HL-60 (cell line): ENCODE results near the gene RPS6KC1.

Experiments
- GABPA ChIP-seq: IDR thresholded peaks from 2 replicates; pipeline ENCODE4 v1.6.1; 2012; ENCODE audit warnings: low read depth
- TF ChIP-seq, protein P1 (sequence below): IDR thresholded peaks from one replicate; pipeline ENCODE4 v1.5.1; 2011; ENCODE audit warnings: low read length, control low read depth, inconsistent platforms; ENCODE audit not compliant: insufficient read depth
- TF ChIP-seq, protein P2 (sequence below): IDR thresholded peaks from 2 replicates; pipeline ENCODE4 v1.6.1; 2012; ENCODE audit warnings: low read depth; ENCODE audit not compliant: insufficient replicate concordance

DNA sequence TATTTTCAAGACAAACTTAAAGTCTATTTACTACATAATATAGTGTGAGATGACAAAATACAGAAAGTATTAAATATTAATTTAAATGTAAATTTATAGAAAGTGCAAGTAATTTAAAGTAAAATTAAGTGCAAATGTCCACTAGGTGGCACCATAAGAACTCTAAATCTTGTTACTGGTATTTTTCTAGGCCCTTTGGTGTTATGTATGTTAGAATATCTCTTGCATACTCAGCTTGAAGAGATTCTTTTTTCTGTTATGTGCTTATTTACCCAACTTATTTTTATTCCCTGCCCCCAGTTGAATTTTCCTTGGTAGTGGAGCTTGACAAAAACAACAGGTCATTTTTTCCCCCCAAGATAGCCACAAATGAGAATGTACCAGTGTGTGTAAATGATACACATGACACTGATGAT lies 71.5 kb downstream of the RPS6KC1 start:
- TF ChIP-seq, protein P1, sequence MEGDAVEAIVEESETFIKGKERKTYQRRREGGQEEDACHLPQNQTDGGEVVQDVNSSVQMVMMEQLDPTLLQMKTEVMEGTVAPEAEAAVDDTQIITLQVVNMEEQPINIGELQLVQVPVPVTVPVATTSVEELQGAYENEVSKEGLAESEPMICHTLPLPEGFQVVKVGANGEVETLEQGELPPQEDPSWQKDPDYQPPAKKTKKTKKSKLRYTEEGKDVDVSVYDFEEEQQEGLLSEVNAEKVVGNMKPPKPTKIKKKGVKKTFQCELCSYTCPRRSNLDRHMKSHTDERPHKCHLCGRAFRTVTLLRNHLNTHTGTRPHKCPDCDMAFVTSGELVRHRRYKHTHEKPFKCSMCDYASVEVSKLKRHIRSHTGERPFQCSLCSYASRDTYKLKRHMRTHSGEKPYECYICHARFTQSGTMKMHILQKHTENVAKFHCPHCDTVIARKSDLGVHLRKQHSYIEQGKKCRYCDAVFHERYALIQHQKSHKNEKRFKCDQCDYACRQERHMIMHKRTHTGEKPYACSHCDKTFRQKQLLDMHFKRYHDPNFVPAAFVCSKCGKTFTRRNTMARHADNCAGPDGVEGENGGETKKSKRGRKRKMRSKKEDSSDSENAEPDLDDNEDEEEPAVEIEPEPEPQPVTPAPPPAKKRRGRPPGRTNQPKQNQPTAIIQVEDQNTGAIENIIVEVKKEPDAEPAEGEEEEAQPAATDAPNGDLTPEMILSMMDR: no peak
- no peak for TF ChIP-seq GABPA
- TF ChIP-seq, protein P2, sequence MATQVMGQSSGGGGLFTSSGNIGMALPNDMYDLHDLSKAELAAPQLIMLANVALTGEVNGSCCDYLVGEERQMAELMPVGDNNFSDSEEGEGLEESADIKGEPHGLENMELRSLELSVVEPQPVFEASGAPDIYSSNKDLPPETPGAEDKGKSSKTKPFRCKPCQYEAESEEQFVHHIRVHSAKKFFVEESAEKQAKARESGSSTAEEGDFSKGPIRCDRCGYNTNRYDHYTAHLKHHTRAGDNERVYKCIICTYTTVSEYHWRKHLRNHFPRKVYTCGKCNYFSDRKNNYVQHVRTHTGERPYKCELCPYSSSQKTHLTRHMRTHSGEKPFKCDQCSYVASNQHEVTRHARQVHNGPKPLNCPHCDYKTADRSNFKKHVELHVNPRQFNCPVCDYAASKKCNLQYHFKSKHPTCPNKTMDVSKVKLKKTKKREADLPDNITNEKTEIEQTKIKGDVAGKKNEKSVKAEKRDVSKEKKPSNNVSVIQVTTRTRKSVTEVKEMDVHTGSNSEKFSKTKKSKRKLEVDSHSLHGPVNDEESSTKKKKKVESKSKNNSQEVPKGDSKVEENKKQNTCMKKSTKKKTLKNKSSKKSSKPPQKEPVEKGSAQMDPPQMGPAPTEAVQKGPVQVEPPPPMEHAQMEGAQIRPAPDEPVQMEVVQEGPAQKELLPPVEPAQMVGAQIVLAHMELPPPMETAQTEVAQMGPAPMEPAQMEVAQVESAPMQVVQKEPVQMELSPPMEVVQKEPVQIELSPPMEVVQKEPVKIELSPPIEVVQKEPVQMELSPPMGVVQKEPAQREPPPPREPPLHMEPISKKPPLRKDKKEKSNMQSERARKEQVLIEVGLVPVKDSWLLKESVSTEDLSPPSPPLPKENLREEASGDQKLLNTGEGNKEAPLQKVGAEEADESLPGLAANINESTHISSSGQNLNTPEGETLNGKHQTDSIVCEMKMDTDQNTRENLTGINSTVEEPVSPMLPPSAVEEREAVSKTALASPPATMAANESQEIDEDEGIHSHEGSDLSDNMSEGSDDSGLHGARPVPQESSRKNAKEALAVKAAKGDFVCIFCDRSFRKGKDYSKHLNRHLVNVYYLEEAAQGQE: no peak
